ENCODE data around the gene CUX1. TPM values are rescaled to one million over a fixed set of nuclear protein-coding genes. Genes with fewer than 3 reads are reported as not detected.

CUX1 gene
- total and polyA plus RNA-seq, 2 of the 13 experiments (the other 11 are each of a cell fraction or from before 2014, with no cell fraction given): 13.7 to 14.9 TPM

GRCh38 chr7:101814081-101814990 lies 3.1 kb upstream of the CUX1 start (continued):
- TF ChIP-seq TIGD3 (CRISPR knock-in tag; IDR thresholded peaks at IDR 0.05; ENCODE audit: borderline replicate concordance) (no peak), MAFF (IDR thresholded peaks at IDR 0.05; ENCODE audit: low read depth, low read length) (no peak), CHD2 (IDR thresholded peaks at IDR 0.05; ENCODE audit: low read depth, low read length) (no peak), HDAC2 (CRISPR knock-in tag; IDR thresholded peaks at IDR 0.05) (0 out of 2 replicates have a peak, but pooled peaks have one; percentile 13), ETV5 (CRISPR knock-in tag; IDR thresholded peaks at IDR 0.05; ENCODE audit: borderline replicate concordance) (peak; percentile 20; the same call in 1 of the 2 replicates), ATF2 (CRISPR knock-in tag; IDR thresholded peaks at IDR 0.05) (0 out of 2 replicates have a peak, but pooled peaks have one; percentile 9), ZFAT (CRISPR knock-in tag; conservative IDR thresholded peaks at IDR 0.05) (no peak), TCF12 (IDR thresholded peaks at IDR 0.05) (no peak), TCF12 (CRISPR knock-in tag; IDR thresholded peaks at IDR 0.05) (no peak), ZFP1 (CRISPR knock-in tag; IDR thresholded peaks at IDR 0.05) (no peak), PATZ1 (CRISPR knock-in tag; IDR thresholded peaks at IDR 0.05) (peak; percentile 69), ZNF574 (CRISPR knock-in tag; IDR thresholded peaks at IDR 0.05) (peak; percentile 76), ARNT (IDR thresholded peaks at IDR 0.05) (no peak), ZNF337 (CRISPR knock-in tag; IDR thresholded peaks at IDR 0.05; ENCODE audit: borderline replicate concordance, low read depth) (no peak), LRRFIP1 (CRISPR knock-in tag; conservative IDR thresholded peaks at IDR 0.05) (no peak), HDAC1 (CRISPR knock-in tag; IDR thresholded peaks at IDR 0.05) (0 out of 2 replicates have a peak, but pooled peaks have one; percentile 13), ARID2 (CRISPR knock-in tag; IDR thresholded peaks at IDR 0.05; ENCODE audit: borderline replicate concordance) (no peak), ZNF766 (CRISPR knock-in tag; IDR thresholded peaks at IDR 0.05; ENCODE audit: borderline replicate concordance) (peak; percentile 46; the same call in 1 of the 2 replicates), RFX5 (IDR thresholded peaks at IDR 0.05; ENCODE audit: low read depth, low read length) (no peak)
